Mesenchymal stem cell (in vitro differentiated cells and primary cell): ENCODE data around the gene SCUBE3.

Source experiments
- DNase-seq: peaks from one replicate; pipeline ENCODE4 v3.0.0-alpha.2; 2013
- H2AFZ ChIP-seq: one replicate; pipeline ENCODE4 v1.6.1; 2013; ENCODE audit warnings: low read depth, mild to moderate bottlenecking, control low read depth, inconsistent platforms, low read length, moderate library complexity
- H2AK5ac ChIP-seq: 2 replicates; pipeline ENCODE4 v1.6.1; 2013; ENCODE audit warnings: low read length, moderate library complexity, mild to moderate bottlenecking, inconsistent platforms; ENCODE audit not compliant: severe bottlenecking
- H2BK120ac ChIP-seq: one replicate; pipeline ENCODE4 v1.6.1; 2013; ENCODE audit warnings: low read depth, mild to moderate bottlenecking, inconsistent platforms, low read length, moderate library complexity
- H2BK12ac ChIP-seq, 2 experiments: one replicate each; pipeline ENCODE4 v1.6.1; 2013; ENCODE audit warnings: inconsistent platforms in 2 of 2, low read length in 2 of 2, mild to moderate bottlenecking in 2 of 2, moderate library complexity in 2 of 2, control low read depth in 1 of 2
- H2BK15ac ChIP-seq: one replicate; pipeline ENCODE4 v1.6.1; 2013; ENCODE audit warnings: mild to moderate bottlenecking, low read depth, inconsistent platforms; ENCODE audit not compliant: poor library complexity, severe bottlenecking
- H2BK5ac ChIP-seq: 2 replicates; pipeline ENCODE4 v1.6.1; 2013; ENCODE audit warnings: low read depth, mild to moderate bottlenecking, low read length, control low read depth, inconsistent platforms; ENCODE audit not compliant: poor library complexity, severe bottlenecking
- H3K14ac ChIP-seq, 2 experiments: one replicate each; pipeline ENCODE4 v1.6.1; 2013; ENCODE audit warnings: inconsistent platforms in 2 of 2, low read length in 2 of 2, control low read depth in 1 of 2, mild to moderate bottlenecking in 1 of 2, moderate library complexity in 1 of 2
- H3K18ac ChIP-seq, 2 experiments: one replicate each; pipeline ENCODE4 v1.6.1; 2013; ENCODE audit warnings: inconsistent platforms in 2 of 2, low read length in 2 of 2, control low read depth in 1 of 2, low read depth in 1 of 2, mild to moderate bottlenecking in 1 of 2
- H3K23ac ChIP-seq, 2 experiments: one replicate each; pipeline ENCODE4 v1.6.1; 2013; ENCODE audit warnings: inconsistent platforms in 2 of 2, low read length in 2 of 2, mild to moderate bottlenecking in 2 of 2, moderate library complexity in 2 of 2, control low read depth in 1 of 2
- H3K27ac ChIP-seq: 2 replicates; pipeline ENCODE4 v1.5.1; 2013; ENCODE audit warnings: mild to moderate bottlenecking, moderate library complexity, low read length, control low read depth, inconsistent platforms; ENCODE audit not compliant: poor library complexity, severe bottlenecking
- H3K27me3 ChIP-seq, 2 experiments: 2 replicates each; pipeline versions ENCODE4 v1.6.1 to v1.7.0; 2013; ENCODE audit warnings: low read length in 2 of 2, mild to moderate bottlenecking in 2 of 2, moderate library complexity in 2 of 2, control low read depth in 1 of 2, inconsistent platforms in 1 of 2; ENCODE audit not compliant: control insufficient read depth in 1 of 2, insufficient read depth in 1 of 2
- H3K36me3 ChIP-seq, 2 experiments: 2 replicates each; pipeline versions ENCODE4 v1.6.1 to v1.7.0; 2013; ENCODE audit warnings: low read length in 2 of 2, control low read depth in 1 of 2, inconsistent platforms in 1 of 2, low read depth in 1 of 2, mild to moderate bottlenecking in 1 of 2; ENCODE audit not compliant: insufficient read depth in 2 of 2, control insufficient read depth in 1 of 2
- H3K4ac ChIP-seq, 2 experiments: one replicate each; pipeline ENCODE4 v1.6.1; 2013; ENCODE audit warnings: inconsistent platforms in 2 of 2, low read length in 2 of 2, mild to moderate bottlenecking in 2 of 2, moderate library complexity in 2 of 2, control low read depth in 1 of 2, low read depth in 1 of 2
- H3K4me1 ChIP-seq: 2 replicates; pipeline ENCODE4 v1.6.1; 2013; ENCODE audit warnings: low read depth, low read length, control low read depth; ENCODE audit not compliant: control insufficient read depth, insufficient read depth
- H3K4me2 ChIP-seq: 2 replicates; pipeline ENCODE4 v1.6.1; 2013; ENCODE audit warnings: low read length, mild to moderate bottlenecking, inconsistent platforms; ENCODE audit not compliant: poor library complexity, severe bottlenecking
- H3K4me3 ChIP-seq, 2 experiments: 2 replicates each; pipeline versions ENCODE4 v1.5.1 to v1.7.0; 2013; ENCODE audit warnings: low read length in 2 of 2, mild to moderate bottlenecking in 2 of 2, control low read depth in 1 of 2, low read depth in 1 of 2; ENCODE audit not compliant: insufficient read depth in 1 of 2
- H3K79me1 ChIP-seq: replicated peaks from 2 replicates; pipeline ENCODE4 v1.6.1; 2013; ENCODE audit warnings: mild to moderate bottlenecking, control low read depth, low read length, inconsistent platforms; ENCODE audit not compliant: poor library complexity, severe bottlenecking
- H3K9ac ChIP-seq: 2 replicates; pipeline ENCODE4 v1.7.0; 2013; ENCODE audit warnings: mild to moderate bottlenecking, low read length, moderate library complexity
- H3K9me3 ChIP-seq: 2 replicates; pipeline ENCODE4 v1.7.0; 2013; ENCODE audit warnings: mild to moderate bottlenecking, low read length; ENCODE audit not compliant: control insufficient read depth
- H4K8ac ChIP-seq: one replicate; pipeline ENCODE4 v1.6.1; 2013; ENCODE audit warnings: inconsistent platforms, mild to moderate bottlenecking, low read length, moderate library complexity
- H4K91ac ChIP-seq: one replicate; pipeline ENCODE4 v1.6.1; 2013; ENCODE audit warnings: mild to moderate bottlenecking, low read length, inconsistent platforms
- whole genome bisulfite sequencing: methylation state at CpG from one replicate; pipeline ENCODE4 v1.1.7; 2013; ENCODE audit warnings: mixed read lengths; 5-methylcytosine and 5-hydroxymethylcytosine counted together

SCUBE3 gene

DNA sequence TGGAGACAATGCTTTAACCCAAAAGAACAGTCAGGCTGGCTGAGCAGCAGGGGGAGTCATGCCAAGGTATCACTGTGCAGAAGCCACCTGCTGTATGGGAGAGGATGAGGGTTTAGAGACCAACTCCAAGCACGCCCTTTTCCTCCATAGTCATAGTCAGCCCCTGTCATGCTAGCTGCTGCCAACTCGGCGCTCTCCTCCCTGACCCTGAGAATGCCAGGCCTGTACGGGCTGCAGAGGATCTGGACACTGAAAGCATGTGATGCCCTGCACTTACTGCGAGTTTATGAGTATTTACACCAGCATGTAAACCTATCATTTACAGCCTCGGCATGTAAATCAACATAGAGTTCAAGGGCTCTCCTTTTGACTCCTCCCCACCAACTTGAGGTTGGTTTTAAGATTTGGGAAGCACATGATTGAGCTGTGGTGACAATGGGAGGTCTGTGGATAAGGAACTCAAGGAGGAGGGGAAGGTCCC, 11.7 kb upstream of the SCUBE3 start:
- Histone ChIP-seq H3K36me3 (no peaks in the 10 kb centered on the region), H2BK12ac (no peak overlapping the region)

DNA sequence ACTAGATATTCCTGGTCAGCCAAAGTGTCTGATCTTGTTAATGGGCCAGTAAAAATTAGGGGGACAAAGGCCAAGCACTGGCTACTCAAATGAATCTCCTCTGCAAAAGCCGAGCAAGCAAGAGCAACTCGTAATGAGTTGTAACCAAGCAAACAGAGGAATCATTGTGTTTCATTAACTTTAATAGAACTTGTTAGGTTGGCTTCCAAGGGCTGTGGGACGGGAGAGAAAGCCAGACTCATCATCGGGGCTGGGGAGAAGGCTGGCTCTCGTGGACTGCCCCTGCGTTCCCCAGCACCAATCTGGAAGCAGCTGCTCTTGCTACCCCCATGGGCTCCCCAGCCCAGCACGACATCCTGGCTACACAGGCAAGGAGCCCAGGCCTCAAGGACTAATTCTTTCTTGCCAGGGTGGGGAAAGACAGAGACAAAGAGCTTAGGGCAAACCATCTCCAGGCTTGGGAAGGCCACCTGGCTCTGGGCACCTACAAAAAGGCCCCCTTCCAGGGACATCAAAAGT, 10.5 kb upstream of the SCUBE3 start:
- Histone ChIP-seq H3K4me3 (no peak overlapping the region), H3K18ac (no peak overlapping the region), H4K91ac (no peak overlapping the region), H2BK15ac (no peak overlapping the region), H2BK120ac (no peak overlapping the region), H3K4me2 (no peak overlapping the region), H2AFZ (no peak overlapping the region), H3K23ac (no peak overlapping the region), H4K8ac (no peak overlapping the region), H3K27ac (no peak overlapping the region), H3K9me3 (no peaks in the 10 kb centered on the region), H2AK5ac (no peak overlapping the region), H2BK12ac (no peak overlapping the region), H3K36me3 (no peaks in the 10 kb centered on the region), H3K9ac (no peak overlapping the region), H3K4ac (no peak overlapping the region), H3K4me1 (peaks cover 2% of the 10 kb centered on the region), H3K27me3 (peaks cover 4 to 27% of the 10 kb centered on the region in 2 experiments), H3K79me1 (no peaks in the 10 kb centered on the region), H2BK5ac (no peak overlapping the region), H3K14ac (no peak overlapping the region)
- no peak for DNase-seq
- 88% methylated on average over 7 of the region's 7 CpGs for WGBS

More for the DNA sequence above, 11.7 kb upstream of the SCUBE3 start:
- WGBS: 84% methylated on average over 4 of the region's 6 CpGs
- H3K27ac ChIP-seq: no peak overlapping the region
- no peak overlapping the region for H3K4me3 ChIP-seq
- no peak overlapping the region for H2BK15ac ChIP-seq
- no peak overlapping the region for H3K23ac ChIP-seq
- H3K27me3 ChIP-seq: peaks cover 0 to 16% of the 10 kb centered on the region in 2 experiments
- peak overlapping the region; percentile 74 for H2AFZ ChIP-seq
- no peak overlapping the region for H2AK5ac ChIP-seq
- H3K9ac ChIP-seq: no peak overlapping the region
- H2BK5ac ChIP-seq: no peak overlapping the region
- H3K9me3 ChIP-seq: no peaks in the 10 kb centered on the region
- H3K4me1 ChIP-seq: peaks cover 2% of the 10 kb centered on the region
- no peak overlapping the region for H2BK120ac ChIP-seq
- no peak overlapping the region for H4K8ac ChIP-seq
- H3K18ac ChIP-seq: peak overlapping the region in 1 of 2 experiments; percentile 50
- H3K4ac ChIP-seq: no peak overlapping the region
- H3K4me2 ChIP-seq: no peak overlapping the region
- H3K14ac ChIP-seq: no peak overlapping the region
- no peak for DNase-seq
- no peak overlapping the region for H4K91ac ChIP-seq
- no peaks in the 10 kb centered on the region for H3K79me1 ChIP-seq

DNA sequence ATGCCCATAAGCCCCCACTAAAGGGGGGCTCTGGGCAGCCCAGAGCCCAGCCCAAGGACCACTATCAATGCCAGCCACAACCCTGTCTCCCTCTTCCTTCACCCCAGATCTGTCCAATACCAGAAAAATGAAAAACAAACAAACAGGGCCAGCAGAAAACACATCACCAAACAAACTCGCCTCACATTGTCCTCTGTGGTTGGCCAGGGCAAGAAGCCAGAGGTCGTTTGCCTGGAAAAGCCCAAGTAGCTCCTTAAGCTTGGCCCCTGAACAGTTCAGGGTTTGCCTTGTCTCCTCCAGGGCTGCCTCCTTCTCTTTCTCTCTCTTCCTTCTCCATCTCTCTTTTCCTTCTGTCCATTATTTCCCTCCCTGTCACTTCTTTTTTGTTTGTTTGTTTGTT, 10.1 kb upstream of the SCUBE3 start:
- H3K4ac ChIP-seq: no peak overlapping the region
- no peak overlapping the region for H2BK12ac ChIP-seq
- H3K4me1 ChIP-seq: peaks cover 2% of the 10 kb centered on the region
- DNase-seq: no peak
- H3K9me3 ChIP-seq: no peaks in the 10 kb centered on the region
- H3K27ac ChIP-seq: no peak overlapping the region
- no peak overlapping the region for H3K9ac ChIP-seq
- H4K8ac ChIP-seq: no peak overlapping the region
- H2BK120ac ChIP-seq: no peak overlapping the region
- H3K18ac ChIP-seq: no peak overlapping the region
- H3K14ac ChIP-seq: no peak overlapping the region
- H2BK15ac ChIP-seq: no peak overlapping the region
- no peak overlapping the region for H3K23ac ChIP-seq
- H2AFZ ChIP-seq: no peak overlapping the region
- no peaks in the 10 kb centered on the region for H3K36me3 ChIP-seq
- H3K27me3 ChIP-seq: peaks cover 8 to 32% of the 10 kb centered on the region in 2 experiments
- H3K4me2 ChIP-seq: no peak overlapping the region
- 37% methylated on average over 2 of the region's 2 CpGs for WGBS
- H2BK5ac ChIP-seq: no peak overlapping the region
- no peaks in the 10 kb centered on the region for H3K79me1 ChIP-seq
- no peak overlapping the region for H3K4me3 ChIP-seq
- H2AK5ac ChIP-seq: no peak overlapping the region
- H4K91ac ChIP-seq: no peak overlapping the region

DNA sequence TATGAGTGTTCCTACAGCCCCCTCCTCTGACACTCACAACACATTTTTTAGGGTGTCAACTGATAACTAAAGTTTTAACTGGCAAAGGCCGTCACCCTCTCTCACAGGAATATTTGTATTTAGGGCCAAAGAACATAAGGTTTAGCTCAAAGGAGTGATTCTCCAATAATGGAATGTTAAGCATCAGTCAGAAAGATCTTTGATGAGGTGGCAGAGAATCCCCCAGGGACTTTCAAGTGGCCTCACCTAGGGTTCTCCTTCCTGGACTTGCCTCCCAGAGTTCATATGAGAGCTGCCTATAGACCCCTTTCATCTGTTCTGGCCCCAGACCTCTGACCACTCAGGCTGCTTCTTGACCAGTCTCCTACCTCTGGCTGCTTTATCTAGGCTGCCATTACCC, 7.4 kb upstream of the SCUBE3 start:
- Histone ChIP-seq H2BK12ac (no peak overlapping the region), H2BK5ac (no peak overlapping the region), H3K4me2 (no peak overlapping the region), H2BK120ac (no peak overlapping the region), H4K8ac (no peak overlapping the region), H3K18ac (no peak overlapping the region), H3K9me3 (no peaks in the 10 kb centered on the region), H3K14ac (no peak overlapping the region), H3K36me3 (no peaks in the 10 kb centered on the region), H3K27me3 (peaks cover 27 to 53% of the 10 kb centered on the region in 2 experiments), H3K9ac (no peak overlapping the region), H3K4me1 (peaks cover 2% of the 10 kb centered on the region), H3K27ac (no peak overlapping the region), H2AK5ac (no peak overlapping the region), H4K91ac (no peak overlapping the region), H3K23ac (no peak overlapping the region), H2BK15ac (no peak overlapping the region), H2AFZ (no peak overlapping the region), H3K79me1 (no peaks in the 10 kb centered on the region), H3K4ac (no peak overlapping the region), H3K4me3 (no peak overlapping the region)
- DNase-seq: no peak
- WGBS: no CpG with 5 or more reads among the region's 1 CpG
